Hepatocyte (in vitro differentiated cells): Measurements from ENCODE around the gene FCHO2. TPM values are rescaled to one million over a fixed set of nuclear protein-coding genes. Genes with fewer than 3 reads are reported as not detected.

Experiments
- DNase-seq: peaks from one replicate; pipeline ENCODE4 v3.0.0-alpha.2; 2016; ENCODE audit warnings: low spot score
- H2AFZ ChIP-seq: fragments of 200-600 bp; sonication (generic); 2 replicates; pipeline ENCODE4 v1.6.0; 2016; ENCODE audit warnings: antibody characterized with exemption, mild to moderate bottlenecking
- H3K27ac ChIP-seq: fragments of 200-600 bp; sonication (generic); 2 replicates; pipeline ENCODE4 v1.5.1; 2016; ENCODE audit warnings: mild to moderate bottlenecking
- H3K27me3 ChIP-seq: fragments of 200-600 bp; sonication (generic); 2 replicates; pipeline ENCODE4 v1.6.1; 2016
- H3K36me3 ChIP-seq: fragments of 200-600 bp; sonication (generic); replicated peaks from 2 replicates; pipeline ENCODE4 v1.5.1; 2016; ENCODE audit warnings: low read depth; ENCODE audit not compliant: insufficient read depth
- H3K4me1 ChIP-seq: fragments of 200-600 bp; sonication (generic); 2 replicates; pipeline ENCODE4 v1.5.1; 2016; ENCODE audit warnings: mild to moderate bottlenecking, moderate library complexity; ENCODE audit not compliant: insufficient read depth
- H3K4me2 ChIP-seq: fragments of 200-600 bp; sonication (generic); 2 replicates; pipeline ENCODE4 v1.6.0; 2016
- H3K4me3 ChIP-seq: fragments of 200-600 bp; sonication (generic); 2 replicates; pipeline ENCODE4 v1.5.1; 2016; ENCODE audit warnings: mild to moderate bottlenecking
- H3K79me2 ChIP-seq: fragments of 200-600 bp; sonication (generic); 2 replicates; pipeline ENCODE4 v1.6.0; 2017; ENCODE audit warnings: mild to moderate bottlenecking
- H3K9me2 ChIP-seq: fragments of 200-600 bp; sonication (generic); replicated peaks from 2 replicates; pipeline ENCODE4 v1.6.0; 2017; ENCODE audit warnings: mild to moderate bottlenecking; ENCODE audit not compliant: insufficient read depth
- H3K9me3 ChIP-seq: fragments of 200-600 bp; sonication (generic); 2 replicates; pipeline ENCODE4 v1.5.1; 2016; ENCODE audit warnings: low read depth, mild to moderate bottlenecking
- H4K20me1 ChIP-seq: fragments of 200-600 bp; sonication (generic); 2 replicates; pipeline ENCODE4 v1.6.0; 2016; ENCODE audit warnings: mild to moderate bottlenecking; ENCODE audit not compliant: insufficient read depth, poor library complexity, severe bottlenecking
- EZH2 ChIP-seq: fragments of 200-600 bp; sonication (generic); IDR thresholded peaks from 2 replicates; pipeline ENCODE4 v1.6.1; 2016; ENCODE audit warnings: antibody characterized with exemption, mild to moderate bottlenecking, borderline replicate concordance
- EZH2phosphoT487 ChIP-seq: fragments of 200-600 bp; sonication (generic); IDR thresholded peaks from one replicate; pipeline ENCODE4 v1.6.1; 2018; ENCODE audit warnings: antibody characterized with exemption, mild to moderate bottlenecking, low read depth, moderate library complexity; ENCODE audit not compliant: unreplicated experiment, severe bottlenecking
- WGBS: methylation state at CpG from one replicate; pipeline ENCODE4 v1.1.6; 2016; ENCODE audit warnings: low lambda C conversion rate; ENCODE audit errors: missing lambda C conversion rate; 5-methylcytosine and 5-hydroxymethylcytosine counted together
- polyA plus RNA-seq: library from polyadenylated mRNA; unstranded; fragments of >200 nt; fragmentation: Nextera tagmentation; extraction: Ambion mirVana; gene quantifications from 2 replicates; pipeline ENCODE4 v1.2.1, GENCODE V29; 2016
- total RNA-seq: library from RNA; depleted of rRNA; stranded (reverse); fragments of >200 nt; gene quantifications from 2 replicates; pipeline ENCODE4 v1.2.3, GENCODE V29; 2014
- TF ChIP-seq, protein P1 (sequence below): fragments of 200-600 bp; sonication (generic); IDR thresholded peaks from 2 replicates; pipeline ENCODE4 v1.5.1; 2016; ENCODE audit warnings: antibody characterized with exemption, mild to moderate bottlenecking; ENCODE audit not compliant: poor library complexity

FCHO2 gene
- total and polyA plus RNA-seq, 2 experiments from 2014 or later: 6.3 to 17.1 TPM

DNA sequence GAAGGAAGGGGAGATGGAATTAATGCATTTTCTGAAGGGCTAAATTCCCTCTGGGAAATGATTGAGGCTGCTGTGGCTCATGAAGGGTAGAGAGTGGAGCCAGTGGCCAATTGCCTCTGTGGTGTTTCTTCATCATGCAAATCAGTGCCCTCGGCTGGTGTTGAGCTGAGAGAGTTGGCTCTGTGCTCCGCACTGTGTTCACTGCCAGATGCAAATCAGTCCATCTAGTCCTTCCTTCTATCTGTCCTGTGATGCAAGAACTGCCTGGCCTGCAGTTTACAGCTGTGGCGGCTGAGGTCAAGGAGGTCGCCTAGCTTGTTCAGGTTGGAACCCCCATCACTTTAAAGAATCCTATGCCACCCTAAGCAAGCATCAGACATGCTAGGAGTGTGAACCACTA lies 170.5 kb downstream of the FCHO2 start:
- Histone ChIP-seq H2AFZ (no peak overlapping the region), H4K20me1 (no peaks in the 10 kb centered on the region), H3K27ac (no peak overlapping the region), H3K4me2 (no peak overlapping the region), H3K4me3 (no peak overlapping the region), H3K4me1 (no peaks in the 10 kb centered on the region), H3K9me3 (no peaks in the 10 kb centered on the region), H3K36me3 (no peaks in the 10 kb centered on the region), H3K27me3 (peaks cover 20% of the 10 kb centered on the region), H3K79me2 (no peaks in the 10 kb centered on the region), H3K9me2 (no peaks in the 10 kb centered on the region)
- no peak for DNase-seq
- TF ChIP-seq EZH2: no peak
- TF ChIP-seq EZH2phosphoT487: no peak
- TF ChIP-seq, protein P1, sequence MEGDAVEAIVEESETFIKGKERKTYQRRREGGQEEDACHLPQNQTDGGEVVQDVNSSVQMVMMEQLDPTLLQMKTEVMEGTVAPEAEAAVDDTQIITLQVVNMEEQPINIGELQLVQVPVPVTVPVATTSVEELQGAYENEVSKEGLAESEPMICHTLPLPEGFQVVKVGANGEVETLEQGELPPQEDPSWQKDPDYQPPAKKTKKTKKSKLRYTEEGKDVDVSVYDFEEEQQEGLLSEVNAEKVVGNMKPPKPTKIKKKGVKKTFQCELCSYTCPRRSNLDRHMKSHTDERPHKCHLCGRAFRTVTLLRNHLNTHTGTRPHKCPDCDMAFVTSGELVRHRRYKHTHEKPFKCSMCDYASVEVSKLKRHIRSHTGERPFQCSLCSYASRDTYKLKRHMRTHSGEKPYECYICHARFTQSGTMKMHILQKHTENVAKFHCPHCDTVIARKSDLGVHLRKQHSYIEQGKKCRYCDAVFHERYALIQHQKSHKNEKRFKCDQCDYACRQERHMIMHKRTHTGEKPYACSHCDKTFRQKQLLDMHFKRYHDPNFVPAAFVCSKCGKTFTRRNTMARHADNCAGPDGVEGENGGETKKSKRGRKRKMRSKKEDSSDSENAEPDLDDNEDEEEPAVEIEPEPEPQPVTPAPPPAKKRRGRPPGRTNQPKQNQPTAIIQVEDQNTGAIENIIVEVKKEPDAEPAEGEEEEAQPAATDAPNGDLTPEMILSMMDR: no peak
- WGBS: 75% methylated on average over 4 of the region's 4 CpGs

- Histone ChIP-seq H3K4me2 (no peak overlapping the region), H3K79me2 (no peaks in the 10 kb centered on the region), H3K9me2 (no peaks in the 10 kb centered on the region), H4K20me1 (no peaks in the 10 kb centered on the region), H3K27me3 (peaks cover 14% of the 10 kb centered on the region), H3K9me3 (no peaks in the 10 kb centered on the region), H3K4me1 (no peaks in the 10 kb centered on the region), H2AFZ (no peak overlapping the region), H3K27ac (no peak overlapping the region), H3K4me3 (no peak overlapping the region), H3K36me3 (no peaks in the 10 kb centered on the region)
- WGBS: 86% methylated on average over 1 of the region's 1 CpG
- TF ChIP-seq EZH2phosphoT487 (no peak), EZH2 (no peak)
- TF ChIP-seq, protein P1: no peak
- no peak for DNase-seq
Observed at GRCh38 chr5:73126957-73127356, 171.1 kb downstream of the FCHO2 start.

- Histone ChIP-seq H3K27ac (no peak overlapping the region), H3K27me3 (peaks cover 6% of the 10 kb centered on the region), H3K9me2 (no peaks in the 10 kb centered on the region), H3K4me3 (no peak overlapping the region), H3K4me1 (no peaks in the 10 kb centered on the region), H3K36me3 (no peaks in the 10 kb centered on the region), H3K4me2 (no peak overlapping the region), H2AFZ (no peak overlapping the region), H3K79me2 (no peaks in the 10 kb centered on the region), H3K9me3 (no peaks in the 10 kb centered on the region), H4K20me1 (no peaks in the 10 kb centered on the region)
- DNase-seq: no peak
- WGBS: 96% methylated on average over 5 of the region's 5 CpGs
- TF ChIP-seq, protein P1: no peak
- no peak for TF ChIP-seq EZH2phosphoT487
- TF ChIP-seq EZH2: no peak
Observed at GRCh38 chr5:73129143-73129542, 173.3 kb downstream of the FCHO2 start.

DNA sequence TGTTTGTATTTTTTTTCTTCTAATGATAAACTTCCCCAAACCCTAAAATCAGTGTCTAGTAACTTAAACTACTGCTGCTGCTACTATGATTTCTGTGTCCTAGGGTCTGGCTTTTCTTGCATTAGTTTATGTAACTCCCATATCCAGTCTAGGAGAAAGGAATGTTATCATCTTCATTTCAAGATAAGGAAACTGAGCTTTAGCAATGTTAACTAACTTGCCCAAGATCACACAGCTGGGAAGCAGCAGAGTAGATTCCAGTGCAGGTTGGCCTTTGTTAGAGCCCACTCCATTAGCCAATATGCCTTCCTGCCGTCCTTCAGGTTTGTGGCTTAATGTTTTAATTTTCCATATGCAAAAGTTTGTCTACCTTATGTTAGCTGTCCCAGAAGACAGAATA lies 175.0 kb downstream of the FCHO2 start:
- 57% methylated on average over 1 of the region's 1 CpG for WGBS
- H3K4me3 ChIP-seq: no peak overlapping the region
- no peak for DNase-seq
- no peaks in the 10 kb centered on the region for H4K20me1 ChIP-seq
- H2AFZ ChIP-seq: no peak overlapping the region
- H3K36me3 ChIP-seq: no peaks in the 10 kb centered on the region
- no peaks in the 10 kb centered on the region for H3K9me2 ChIP-seq
- H3K4me1 ChIP-seq: no peaks in the 10 kb centered on the region
- H3K4me2 ChIP-seq: no peak overlapping the region
- TF ChIP-seq EZH2phosphoT487: no peak
- TF ChIP-seq, protein P1: no peak
- no peak for TF ChIP-seq EZH2
- no peaks in the 10 kb centered on the region for H3K27me3 ChIP-seq
- no peaks in the 10 kb centered on the region for H3K79me2 ChIP-seq
- H3K9me3 ChIP-seq: no peaks in the 10 kb centered on the region
- H3K27ac ChIP-seq: no peak overlapping the region
